Stomach (tissue), 9 donors: ENCODE measurements around the gene TMEM132C. TPM values are rescaled to one million over a fixed set of nuclear protein-coding genes. Genes with fewer than 3 reads are reported as not detected.
"Not testable (repeated sequence)": the region's sequence is repeated elsewhere in the genome, so short reads cannot be mapped to it uniquely, and the experiment has no call there.

ENCODE experiments used
- DNase-seq, 2 donors: peaks; one replicate each; pipeline versions ENCODE4 v3.0.0 to v3.0.0-alpha.2; 2013 to 2019
- H3K27ac ChIP-seq, 5 donors: fragments of 200-600 bp in 4 of 5; sonication (generic) in 4 of 5; one replicate each; pipeline ENCODE4 v1.5.1; 2013 to 2019; ENCODE audit warnings: mild to moderate bottlenecking in 1 of 5, moderate library complexity in 1 of 5
- H3K27me3 ChIP-seq, 3 donors: fragments of 200-600 bp; sonication (generic); one replicate each; pipeline ENCODE4 v1.5.1; 2017 to 2019; ENCODE audit warnings: mixed run types in 1 of 3
- H3K36me3 ChIP-seq, 4 donors: fragments of 200-600 bp; sonication (generic); 1 replicate in 3 of 4; 2 replicates in 1 of 4; pipeline ENCODE4 v1.5.1; 2016 to 2019
- H3K4me1 ChIP-seq, 4 donors: fragments of 200-600 bp; sonication (generic); one replicate each; pipeline ENCODE4 v1.5.1; 2016 to 2019
- H3K4me3 ChIP-seq, 4 donors: fragments of 200-600 bp; sonication (generic) in 3 of 4; one replicate each; pipeline ENCODE4 v1.5.1; 2016 to 2019; ENCODE audit warnings: mild to moderate bottlenecking in 1 of 4
- H3K9me3 ChIP-seq, 4 donors: fragments of 200-600 bp; sonication (generic); one replicate each; pipeline ENCODE4 v1.5.1; 2016 to 2019
- EP300 ChIP-seq: sonication (generic); formaldehyde crosslinking; IDR thresholded peaks from one replicate; pipeline ENCODE4 v1.6.1; 2017; ENCODE audit warnings: antibody characterized with exemption
- POLR2A ChIP-seq, 4 donors: fragments of 450-650 bp; IDR thresholded peaks; one replicate each; pipeline ENCODE4 v1.6.1; 2016; ENCODE audit warnings: antibody characterized with exemption in 4 of 4, control low read depth in 2 of 4, mild to moderate bottlenecking in 1 of 4, moderate library complexity in 1 of 4
- POLR2AphosphoS5 ChIP-seq, 3 donors: sonication (generic); formaldehyde crosslinking; IDR thresholded peaks; one replicate each; pipeline ENCODE4 v1.6.1; 2016; ENCODE audit warnings: antibody characterized with exemption in 3 of 3
- WGBS, 5 donors: extraction: QIAGEN DNeasy Blood & Tissue Kit in 3 of 5; methylation state at CpG; one replicate each; pipeline versions ENCODE4 v1.1.5 to v1.1.7; 2013 to 2018; 5-methylcytosine and 5-hydroxymethylcytosine counted together
- intact Hi-C: fragments of 100-400 bp; cut with DNase I; formaldehyde crosslinking; loops from one replicate; pipeline ENCODE4 v1.15.1; 2023; ENCODE audit warnings: low total_unique reads
- polyA plus RNA-seq, 3 donors: library from polyadenylated mRNA; stranded (reverse); fragments of 200-250 nt; gene quantifications; one replicate each; pipeline ENCODE4 v1.2.3, GENCODE V29; 2013
- total RNA-seq, 5 donors: library from RNA; depleted of rRNA; stranded (reverse); fragments of >200 nt; gene quantifications; one replicate each; pipeline versions ENCODE4 v1.1.0 to v1.2.3, GENCODE V29; 2014 to 2016
- TF ChIP-seq, protein P1 (sequence below), 7 experiments: fragments of 450-650 bp in 4 of 7; fragments of 200-600 bp in 3 of 7; sonication (generic) in 3 of 7; IDR thresholded peaks; one replicate each; pipeline ENCODE4 v1.5.1; 2016 to 2019; ENCODE audit warnings: antibody characterized with exemption in 7 of 7, control low read depth in 2 of 7, mild to moderate bottlenecking in 1 of 7
- donor health status: healthy with polysubstance abuse.
- donor health status: Bipolar disorder and iron deficiency.
- donor health status: healthy.

The TMEM132C gene
- total and polyA plus RNA-seq, 8 donors: under 0.01 to 12.8 (median 0.94) TPM

DNA sequence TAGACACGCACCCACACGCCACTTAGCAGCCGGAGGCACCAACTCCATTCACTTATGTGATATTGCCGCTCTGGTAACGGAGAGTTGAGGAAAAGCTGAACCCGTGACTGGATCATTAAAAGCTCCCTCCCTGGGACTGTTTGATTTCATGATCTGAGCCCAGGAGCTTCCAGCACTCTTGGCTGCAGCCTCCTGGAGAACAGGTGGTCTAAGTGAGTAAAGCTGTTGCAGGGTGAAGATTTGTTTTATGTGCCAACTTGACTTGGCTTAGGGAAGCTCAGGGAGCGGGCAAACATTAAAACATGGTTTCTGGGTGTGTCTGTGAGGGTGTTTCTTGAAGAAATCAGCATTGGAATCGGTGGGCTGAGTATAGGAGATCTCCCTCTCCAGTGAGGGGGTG, 16.9 kb upstream of the TMEM132C start:
- no peak for DNase-seq
- TF ChIP-seq EP300 (no peak), POLR2A (IDR thresholded peaks at IDR 0.05) (no peak), POLR2AphosphoS5 (IDR thresholded peaks at IDR 0.05) (no peak)
- TF ChIP-seq, protein P1, sequence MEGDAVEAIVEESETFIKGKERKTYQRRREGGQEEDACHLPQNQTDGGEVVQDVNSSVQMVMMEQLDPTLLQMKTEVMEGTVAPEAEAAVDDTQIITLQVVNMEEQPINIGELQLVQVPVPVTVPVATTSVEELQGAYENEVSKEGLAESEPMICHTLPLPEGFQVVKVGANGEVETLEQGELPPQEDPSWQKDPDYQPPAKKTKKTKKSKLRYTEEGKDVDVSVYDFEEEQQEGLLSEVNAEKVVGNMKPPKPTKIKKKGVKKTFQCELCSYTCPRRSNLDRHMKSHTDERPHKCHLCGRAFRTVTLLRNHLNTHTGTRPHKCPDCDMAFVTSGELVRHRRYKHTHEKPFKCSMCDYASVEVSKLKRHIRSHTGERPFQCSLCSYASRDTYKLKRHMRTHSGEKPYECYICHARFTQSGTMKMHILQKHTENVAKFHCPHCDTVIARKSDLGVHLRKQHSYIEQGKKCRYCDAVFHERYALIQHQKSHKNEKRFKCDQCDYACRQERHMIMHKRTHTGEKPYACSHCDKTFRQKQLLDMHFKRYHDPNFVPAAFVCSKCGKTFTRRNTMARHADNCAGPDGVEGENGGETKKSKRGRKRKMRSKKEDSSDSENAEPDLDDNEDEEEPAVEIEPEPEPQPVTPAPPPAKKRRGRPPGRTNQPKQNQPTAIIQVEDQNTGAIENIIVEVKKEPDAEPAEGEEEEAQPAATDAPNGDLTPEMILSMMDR (IDR thresholded peaks at IDR 0.05): no peak
- 65 to 74% (median 69%) methylated on average over 7 to 8 of the region's 8 CpGs for WGBS, 5 donors
- no peaks in the 10 kb centered on the region for H3K36me3 ChIP-seq
- H3K9me3 ChIP-seq: peaks cover 0 to 11% (median 8%) of the 10 kb centered on the region in 4 donors
- H3K4me1 ChIP-seq: no peaks in the 10 kb centered on the region
- H3K27ac ChIP-seq: no peak overlapping the region
- no peaks in the 10 kb centered on the region for H3K27me3 ChIP-seq
- H3K4me3 ChIP-seq: no peak overlapping the region
- intact Hi-C loops: no loop called here

DNA sequence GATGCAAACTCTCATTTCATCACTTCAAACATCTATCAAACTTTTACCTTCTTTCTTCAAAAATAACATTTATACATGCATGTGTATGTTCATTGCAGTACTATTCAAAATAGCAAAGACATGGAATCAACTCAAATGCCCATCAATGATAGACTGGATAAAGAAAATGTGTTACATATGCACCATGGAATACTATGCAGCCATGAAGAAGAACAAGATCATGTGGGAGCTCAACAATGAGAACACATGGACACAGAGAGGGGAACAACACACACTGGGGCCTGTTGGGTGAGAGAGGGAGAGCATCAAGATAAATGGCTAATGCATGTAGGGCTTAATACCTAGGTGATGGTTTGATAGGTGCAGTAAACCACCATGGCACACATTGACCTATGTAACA, 13.1 kb upstream of the TMEM132C start:
- H3K4me1 ChIP-seq, H3K9me3 ChIP-seq, H3K4me3 ChIP-seq, H3K27me3 ChIP-seq, DNase-seq, H3K36me3 ChIP-seq, H3K27ac ChIP-seq, intact Hi-C loops: not testable (repeated sequence)

DNA sequence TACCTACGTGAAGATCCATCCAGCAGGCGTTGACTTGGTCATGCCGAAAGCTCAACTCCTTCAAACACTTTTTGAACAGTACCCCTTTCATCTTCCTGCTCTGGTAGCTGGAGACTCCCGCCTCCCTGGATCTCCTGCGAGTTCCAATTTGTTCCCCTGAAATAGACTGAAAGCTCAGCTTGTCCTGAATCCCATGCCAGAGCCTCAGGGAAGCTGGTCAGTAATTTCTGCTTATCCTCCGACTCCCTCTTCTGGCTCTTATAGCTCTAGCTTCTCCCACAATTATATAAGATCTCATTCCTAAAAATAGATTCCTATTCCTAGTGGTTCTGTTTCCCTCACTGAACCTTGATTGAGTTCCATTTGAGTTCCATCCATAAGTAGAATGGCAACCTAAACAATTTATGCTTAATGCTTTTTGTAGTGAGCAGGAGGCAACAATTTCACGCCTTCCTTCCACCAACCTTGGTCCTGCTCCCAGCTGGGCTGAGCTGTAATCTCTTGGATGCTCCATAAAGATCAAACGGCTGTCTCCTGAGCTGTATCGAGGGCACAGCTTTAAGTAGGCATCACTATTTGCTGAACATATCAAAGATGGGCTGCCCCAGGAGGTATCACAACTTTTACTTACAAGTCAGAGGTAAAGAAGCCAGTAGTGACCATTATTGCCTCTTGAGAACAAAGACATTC, 8.0 kb upstream of the TMEM132C start:
- no peak overlapping the region for H3K4me3 ChIP-seq
- peak in 1 of 2 donors; percentile 49 for DNase-seq
- 40 to 54% (median 48%) methylated on average over 9 of the region's 9 CpGs for WGBS, 5 donors
- H3K27me3 ChIP-seq: peaks cover 0 to 27% (median 0%) of the 10 kb centered on the region in 3 donors
- H3K27ac ChIP-seq: no peak overlapping the region
- H3K4me1 ChIP-seq: no peaks in the 10 kb centered on the region
- H3K9me3 ChIP-seq: peaks cover 0 to 8% (median 7%) of the 10 kb centered on the region in 4 donors
- TF ChIP-seq EP300 (no peak), POLR2AphosphoS5 (IDR thresholded peaks at IDR 0.05) (no peak), POLR2A (IDR thresholded peaks at IDR 0.05) (no peak)
- TF ChIP-seq, protein P1 (IDR thresholded peaks at IDR 0.05): no peak
- intact Hi-C loops: no loop called here
- no peaks in the 10 kb centered on the region for H3K36me3 ChIP-seq

DNA sequence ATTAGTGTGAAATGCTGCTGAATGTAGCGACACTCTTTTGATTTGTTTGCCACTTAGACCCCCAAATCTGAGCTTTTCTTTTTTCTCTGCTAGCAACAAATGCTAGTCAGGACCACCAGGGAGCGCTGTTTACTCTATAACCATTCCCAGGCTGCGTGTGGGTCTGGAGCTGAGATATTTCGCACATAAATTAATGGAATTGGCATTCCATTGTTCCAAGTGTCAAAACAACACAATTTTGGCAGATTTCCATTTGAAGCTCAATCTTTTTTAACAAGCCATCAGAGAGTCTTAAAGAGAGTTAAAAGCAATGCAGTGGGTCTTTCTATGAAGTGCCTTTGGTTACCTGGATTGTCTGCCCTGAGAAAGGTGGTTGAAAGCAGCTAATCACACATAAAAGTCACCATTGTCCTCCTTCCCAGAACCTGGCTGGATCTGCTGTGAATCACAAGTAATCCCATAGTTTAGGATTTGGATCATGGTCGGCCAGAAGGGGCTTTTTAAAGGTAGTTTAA, 7.4 kb upstream of the TMEM132C start:
- Histone ChIP-seq H3K4me3 (no peak overlapping the region), H3K27me3 (peaks cover 0 to 31% (median 0%) of the 10 kb centered on the region in 3 donors), H3K9me3 (peaks cover 0 to 13% (median 9%) of the 10 kb centered on the region in 4 donors), H3K4me1 (no peaks in the 10 kb centered on the region), H3K36me3 (no peaks in the 10 kb centered on the region), H3K27ac (no peak overlapping the region)
- WGBS, 5 donors: 7 to 14% (median 10%) methylated on average over 5 of the region's 5 CpGs
- TF ChIP-seq POLR2AphosphoS5 (IDR thresholded peaks at IDR 0.05) (no peak), EP300 (no peak), POLR2A (IDR thresholded peaks at IDR 0.05) (no peak)
- TF ChIP-seq, protein P1 (IDR thresholded peaks at IDR 0.05): peak in 5 of 7 experiments; percentile 12 to 50 (median 42)
- DNase-seq: peak in 1 of 2 donors; percentile 75
- intact Hi-C loops: no loop called here

DNA sequence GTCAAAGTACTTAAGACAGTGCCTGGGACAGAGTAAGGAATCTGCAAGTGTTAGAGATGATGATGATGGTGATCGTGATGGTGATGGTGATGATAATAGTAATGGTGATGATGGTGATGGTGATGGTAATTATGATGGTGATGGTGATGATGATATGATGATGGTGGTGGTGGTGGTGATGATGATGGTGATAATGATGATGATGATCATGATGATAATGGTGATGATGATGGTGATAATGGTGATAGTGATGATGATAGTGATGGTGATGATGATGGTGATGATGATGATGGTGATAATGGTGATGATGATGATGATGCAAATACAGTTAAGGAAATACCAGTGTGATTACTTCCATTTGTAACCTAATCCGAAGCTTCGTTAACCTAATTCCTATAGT, 5.2 kb upstream of the TMEM132C start:
- Histone ChIP-seq H3K36me3 (no peaks in the 10 kb centered on the region), H3K9me3 (peaks cover 0 to 13% (median 9%) of the 10 kb centered on the region in 4 donors), H3K4me3 (no peak overlapping the region), H3K27ac (no peak overlapping the region), H3K27me3 (peaks cover 0 to 52% (median 10%) of the 10 kb centered on the region in 3 donors), H3K4me1 (peaks cover 0 to 6% (median 0%) of the 10 kb centered on the region in 4 donors)
- intact Hi-C loops: no loop called here
- 87 to 98% (median 90%) methylated on average over 3 of the region's 3 CpGs for WGBS, 5 donors
- no peak for DNase-seq
- TF ChIP-seq POLR2AphosphoS5 (IDR thresholded peaks at IDR 0.05): no peak
- no peak for TF ChIP-seq EP300
- TF ChIP-seq POLR2A (IDR thresholded peaks at IDR 0.05): no peak
- TF ChIP-seq, protein P1 (IDR thresholded peaks at IDR 0.05): no peak
